Right forelimb (tissue), 1 donor: ENCODE results near the gene TMA7.
A peak's percentile ranks its signal among the peaks of the same experiment; 100 is the strongest.
"Not testable (repeated sequence)": the region's sequence is repeated elsewhere in the genome, so short reads cannot be mapped to it uniquely, and the experiment has no call there.

ENCODE experiments used
- DNase-seq: peaks from one replicate; pipeline ENCODE4 v3.0.0-alpha.2; 2018

TMA7 gene

DNA sequence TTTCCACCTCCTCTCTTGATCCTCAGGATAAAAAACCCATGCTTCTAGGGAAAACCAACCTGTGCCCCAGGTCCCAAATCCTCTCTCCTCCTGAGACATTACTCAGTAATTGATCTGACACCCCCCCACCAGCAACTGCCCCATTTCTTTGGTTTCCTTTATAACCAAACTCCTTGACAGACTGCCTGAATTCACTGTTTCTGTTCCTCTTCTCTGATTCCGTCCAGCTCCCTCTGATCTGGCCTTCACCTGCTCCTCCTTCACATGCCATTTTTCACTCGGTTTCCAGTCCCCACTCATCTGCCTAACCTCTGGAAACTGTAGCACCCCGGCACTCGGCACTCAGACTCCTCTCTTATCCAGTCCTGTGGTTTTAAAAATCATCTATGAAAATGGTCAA, 2.2 kb upstream of the TMA7 start:
- peak; percentile 30 for DNase-seq

DNA sequence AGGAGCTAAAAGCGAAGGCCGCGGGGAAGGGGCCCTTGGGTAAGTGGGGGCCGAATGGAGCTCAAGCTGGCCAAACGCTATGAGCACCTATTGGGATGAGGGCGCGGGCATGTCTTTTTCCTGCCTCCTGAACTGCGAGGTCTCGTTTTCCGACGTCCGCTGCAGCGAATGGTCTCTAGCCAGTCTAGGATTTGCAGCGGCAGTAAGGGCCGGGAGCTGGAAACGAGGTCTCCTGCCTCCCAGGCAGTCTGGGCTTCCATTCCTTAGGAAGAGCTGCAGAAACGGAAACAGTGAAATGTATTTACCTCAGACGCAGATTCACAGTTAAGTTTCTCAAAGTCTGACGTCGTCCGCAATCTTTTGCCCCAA, 517 bp downstream of the TMA7 start:
- DNase-seq = no peak

DNA sequence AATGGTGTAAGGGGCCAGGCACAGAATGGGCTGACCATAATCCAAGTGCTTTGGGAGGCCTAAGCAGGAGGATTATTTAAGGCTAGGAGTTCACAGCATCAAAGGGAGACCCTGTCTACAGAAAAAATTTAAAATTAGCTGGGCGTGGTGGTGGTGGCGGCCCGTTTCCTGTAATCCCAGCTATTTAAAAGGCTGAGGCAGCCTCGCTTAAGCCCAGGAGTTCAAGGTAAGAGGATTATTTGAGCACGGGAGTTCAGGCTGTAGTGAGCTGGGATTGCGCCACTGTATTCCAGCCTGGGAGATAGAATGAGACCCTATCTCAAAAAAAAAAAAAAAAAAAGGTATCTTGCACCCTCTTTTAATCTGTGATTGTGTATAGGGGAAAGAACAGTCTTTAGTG, 1.9 kb downstream of the TMA7 start:
- DNase-seq = no peak

DNA sequence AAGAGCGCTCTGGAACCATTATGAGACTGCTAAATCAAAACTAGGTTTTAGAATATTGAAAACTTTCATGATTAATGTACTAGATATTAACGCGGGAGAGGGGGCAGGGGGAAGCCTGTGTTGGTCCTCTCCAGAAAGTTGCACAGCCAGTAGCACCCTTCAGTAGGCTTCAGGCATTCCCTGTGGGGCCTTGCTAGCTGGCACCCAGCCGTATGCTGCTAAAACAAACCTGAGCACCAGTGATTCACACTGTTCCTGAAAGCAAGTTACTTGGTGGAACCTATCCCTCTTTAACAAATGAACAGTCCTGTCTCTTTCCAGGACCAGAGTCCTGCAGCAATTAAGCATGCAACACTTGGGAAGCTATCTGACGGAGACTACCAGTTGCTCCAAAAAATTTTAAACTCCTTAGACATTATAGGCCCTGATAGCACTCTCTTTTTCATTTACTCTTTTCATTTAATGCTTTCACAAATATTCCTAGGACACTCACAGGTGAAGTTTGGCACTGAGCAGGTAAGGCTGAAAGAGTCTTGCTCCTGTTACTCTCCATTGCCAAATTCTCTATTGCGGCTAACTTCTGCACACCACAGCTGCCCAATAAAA, 5.3 kb downstream of the TMA7 start:
- no peak for DNase-seq

DNA sequence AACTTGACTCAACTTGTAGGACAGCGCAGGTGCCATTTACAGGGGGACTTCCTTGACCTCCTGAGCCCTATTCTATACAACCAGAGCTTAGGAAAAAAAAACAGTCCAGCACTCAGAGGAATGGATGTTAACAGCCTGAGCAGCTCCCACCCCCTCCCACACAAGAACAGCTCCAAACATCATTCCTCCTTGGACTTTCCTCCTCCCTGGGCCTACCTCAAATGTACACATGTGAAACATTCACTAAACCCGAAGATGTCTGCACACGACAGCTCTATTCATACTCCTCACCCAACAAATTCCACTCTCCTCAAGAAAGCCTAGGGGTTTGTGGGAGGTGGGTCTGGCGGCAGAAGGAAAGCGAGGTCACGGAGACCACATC, 6.0 kb downstream of the TMA7 start:
- DNase-seq = no peak

DNA sequence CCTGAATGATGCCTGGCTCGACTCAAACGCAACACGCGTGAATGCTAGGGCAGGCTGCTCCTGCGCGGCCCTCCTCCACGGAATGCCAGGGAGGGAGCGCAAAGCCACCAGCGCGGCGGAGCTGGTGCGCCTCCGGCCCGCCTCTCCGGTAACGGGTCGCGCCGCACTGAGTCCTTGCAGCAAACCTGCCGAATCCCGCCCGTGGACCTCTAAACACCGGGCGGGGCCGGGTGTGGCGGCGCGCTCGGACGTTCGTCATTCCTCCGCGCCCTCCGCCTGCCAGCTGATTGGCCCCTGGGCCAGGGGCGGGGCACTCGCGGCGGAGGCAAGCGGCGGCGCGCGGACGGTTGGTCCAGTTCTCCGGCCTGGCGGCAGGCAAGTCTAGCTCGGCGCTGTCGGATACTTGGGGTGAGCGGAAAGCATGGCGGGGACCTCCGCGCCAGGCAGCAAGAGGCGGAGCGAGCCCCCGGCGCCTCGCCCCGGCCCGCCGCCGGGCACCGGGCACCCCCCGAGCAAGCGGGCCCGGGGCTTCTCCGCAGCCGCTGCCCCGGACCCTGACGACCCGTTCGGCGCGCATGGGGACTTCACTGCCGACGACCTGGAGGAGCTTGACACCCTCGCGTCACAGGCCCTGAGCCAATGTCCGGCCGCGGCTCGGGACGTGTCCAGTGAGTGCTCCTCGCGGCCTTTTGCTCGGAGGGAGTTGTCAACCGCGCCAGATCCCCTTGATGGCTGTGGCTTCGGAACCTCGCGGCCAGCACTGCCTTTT, 6.6 kb downstream of the TMA7 start, which contains the start of gene ATRIP:
Gene ATRIP, plus strand, starts transcription at position 313 of the 769 bp plus-strand sequence. Its CDS starts 109 bp downstream, at position 422.
- DNase-seq = peak; percentile 93

DNA sequence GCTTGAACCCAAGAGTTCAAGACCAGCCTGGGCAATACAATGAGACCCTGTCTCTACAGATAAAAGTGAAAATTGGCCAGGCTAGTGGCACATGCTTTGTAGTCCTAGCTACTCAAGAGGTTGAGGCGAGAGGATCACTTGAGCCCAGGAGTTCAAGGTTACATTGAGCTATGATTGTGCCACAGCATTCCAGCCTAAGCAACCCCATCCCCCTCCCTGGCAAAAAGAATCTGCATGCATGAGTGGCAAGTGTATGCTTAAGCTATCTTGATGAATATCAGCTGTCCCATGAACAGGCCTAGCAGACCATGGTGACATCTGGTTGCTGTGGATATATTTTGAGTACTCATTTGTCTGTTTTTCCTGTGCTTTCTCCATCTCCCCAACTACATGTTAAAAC, 11.2 kb downstream of the TMA7 start:
- DNase-seq = no peak

DNA sequence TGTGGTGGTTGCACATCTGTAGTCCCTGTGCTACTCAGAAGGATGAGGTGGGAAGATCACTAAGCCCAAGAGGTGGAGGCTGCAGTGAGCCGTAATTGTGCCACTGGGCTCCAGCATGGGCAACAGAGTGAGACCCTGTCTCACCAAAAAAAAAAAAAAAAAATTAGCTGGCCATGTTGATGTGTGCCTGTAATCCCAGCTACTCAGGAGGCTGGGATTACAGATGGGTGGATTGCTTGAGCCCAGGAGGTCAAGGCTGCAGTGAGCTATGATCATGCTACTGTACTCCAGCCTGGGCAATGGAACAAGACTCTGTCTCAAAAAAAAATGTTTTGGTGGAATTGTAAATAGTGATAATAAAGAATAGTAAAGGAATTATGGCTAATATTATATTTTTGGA, 16.4 kb downstream of the TMA7 start:
- no peak for DNase-seq

DNA sequence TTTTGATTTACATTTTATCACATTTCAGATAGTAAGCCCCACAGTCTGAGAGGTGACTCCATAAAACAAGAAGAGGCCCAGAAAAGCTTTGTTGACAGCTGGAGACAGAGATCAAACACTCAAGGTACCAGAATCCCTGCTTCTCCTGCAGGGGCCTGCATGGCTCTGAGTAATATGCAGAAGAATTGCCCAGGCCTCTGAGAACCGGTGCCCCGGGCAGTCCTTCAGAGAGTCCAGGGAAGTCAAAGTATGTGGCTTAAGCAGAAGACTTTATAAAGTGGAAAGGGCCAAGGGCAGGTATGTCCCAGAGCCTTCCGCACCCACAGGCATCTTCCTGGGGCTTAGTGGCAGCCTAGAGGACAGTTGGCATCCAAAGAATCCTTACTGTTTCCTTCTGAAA, 19.3 kb downstream of the TMA7 start:
- no peak for DNase-seq

DNA sequence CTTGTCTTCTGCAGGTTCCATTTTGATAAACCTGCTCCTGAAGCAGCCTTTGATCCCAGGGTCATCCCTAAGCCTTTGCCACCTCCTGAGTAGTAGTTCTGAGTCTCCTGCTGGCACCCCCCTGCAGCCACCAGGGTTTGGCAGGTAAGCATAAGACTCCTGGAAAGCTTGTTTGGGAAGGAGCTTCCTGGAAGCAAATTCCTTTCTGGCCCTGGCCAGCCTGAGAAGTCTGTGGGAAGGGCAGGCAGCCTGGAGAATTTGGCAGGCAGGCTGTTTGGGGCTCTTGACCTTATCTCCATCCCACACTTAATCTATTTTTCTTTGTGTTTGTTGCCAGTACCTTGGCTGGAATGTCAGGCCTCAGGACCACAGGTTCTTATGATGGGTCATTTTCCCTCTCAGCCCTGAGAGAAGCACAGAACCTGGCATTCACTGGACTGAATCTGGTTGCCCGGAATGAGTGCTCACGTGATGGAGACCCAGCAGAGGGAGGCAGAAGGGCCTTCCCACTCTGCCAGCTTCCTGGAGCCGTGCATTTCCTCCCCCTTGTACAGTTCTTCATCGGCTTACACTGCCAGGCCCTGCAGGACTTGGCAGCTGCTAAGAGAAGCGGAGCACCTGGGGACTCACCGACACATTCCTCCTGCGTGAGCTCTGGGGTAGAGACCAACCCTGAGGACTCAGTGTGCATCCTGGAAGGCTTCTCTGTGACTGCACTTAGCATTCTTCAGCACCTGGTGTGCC, 19.9 kb downstream of the TMA7 start:
- DNase-seq = no peak

DNA sequence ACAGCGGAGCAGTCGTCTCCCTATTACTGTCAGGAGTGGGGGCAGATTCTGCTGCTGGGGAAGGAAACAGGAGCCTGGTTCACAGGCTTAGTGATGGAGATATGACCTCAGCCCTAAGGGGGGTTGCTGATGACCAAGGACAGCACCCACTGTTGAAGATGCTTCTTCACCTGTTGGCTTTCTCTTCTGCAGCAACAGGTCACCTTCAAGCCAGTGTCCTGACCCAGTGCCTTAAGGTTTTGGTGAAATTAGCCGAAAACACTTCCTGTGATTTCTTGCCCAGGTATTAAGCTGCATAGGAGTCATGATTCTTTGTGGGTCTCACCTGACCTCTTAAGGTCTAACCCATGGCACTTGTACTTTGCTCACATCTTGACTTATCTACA, 20.5 kb downstream of the TMA7 start:
- no peak for DNase-seq

DNA sequence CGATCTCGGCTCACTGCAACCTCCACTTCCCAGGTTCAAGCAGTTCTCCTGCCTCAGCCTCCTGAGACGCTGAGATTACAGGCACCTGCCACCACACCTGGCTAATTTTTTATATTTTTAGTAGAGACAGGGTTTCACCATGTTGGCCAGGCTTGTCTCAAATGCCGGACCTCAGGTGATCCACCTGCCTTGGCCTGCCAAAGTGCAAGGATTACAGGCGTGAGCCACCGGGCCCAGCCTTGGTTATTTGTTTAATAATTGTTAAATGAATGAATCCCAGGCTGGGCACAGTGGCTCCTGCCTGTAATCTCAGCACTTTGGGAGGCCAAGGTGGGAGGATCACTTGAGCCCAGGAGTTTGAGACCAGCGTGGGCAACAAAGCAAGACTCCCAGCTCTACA, 21.7 kb downstream of the TMA7 start:
- DNase-seq = not testable (repeated sequence)

DNA sequence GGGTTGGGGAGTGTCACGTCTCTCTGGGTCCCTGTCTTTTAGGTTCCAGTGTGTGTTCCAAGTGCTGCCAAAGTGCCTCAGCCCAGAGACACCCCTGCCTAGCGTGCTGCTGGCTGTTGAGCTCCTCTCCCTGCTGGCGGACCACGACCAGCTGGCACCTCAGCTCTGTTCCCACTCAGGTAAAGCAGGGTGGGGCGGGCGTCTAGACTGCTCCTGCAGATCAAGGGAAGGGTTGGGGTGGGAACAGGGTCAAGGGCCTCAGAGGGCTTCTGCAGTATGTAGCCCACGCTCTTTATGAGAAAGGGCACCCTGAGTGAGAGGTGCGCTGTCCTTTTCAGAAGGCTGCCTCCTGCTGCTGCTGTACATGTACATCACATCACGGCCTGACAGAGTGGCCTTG, 23.6 kb downstream of the TMA7 start:
- DNase-seq = no peak

DNA sequence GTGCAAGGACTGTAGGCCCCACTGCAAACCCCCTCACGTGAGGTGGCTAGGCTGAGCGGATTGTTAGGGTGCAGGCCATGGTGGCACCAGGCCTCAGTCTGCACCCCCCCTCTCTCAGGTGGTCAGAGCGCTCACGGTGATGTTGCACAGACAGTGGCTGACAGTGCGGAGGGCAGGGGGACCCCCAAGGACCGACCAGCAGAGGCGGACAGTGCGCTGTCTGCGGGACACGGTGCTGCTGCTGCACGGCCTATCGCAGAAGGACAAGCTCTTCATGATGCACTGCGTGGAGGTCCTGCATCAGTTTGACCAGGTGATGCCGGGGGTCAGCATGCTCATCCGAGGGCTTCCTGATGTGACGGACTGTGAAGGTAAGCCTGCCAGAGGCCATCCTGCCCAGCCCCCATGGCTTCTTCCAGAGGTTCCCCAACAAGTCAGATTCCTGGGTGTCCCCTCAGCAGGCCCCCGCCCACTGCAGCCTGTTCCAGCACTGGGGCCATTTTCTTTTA, 24.7 kb downstream of the TMA7 start:
- DNase-seq = no peak

DNA sequence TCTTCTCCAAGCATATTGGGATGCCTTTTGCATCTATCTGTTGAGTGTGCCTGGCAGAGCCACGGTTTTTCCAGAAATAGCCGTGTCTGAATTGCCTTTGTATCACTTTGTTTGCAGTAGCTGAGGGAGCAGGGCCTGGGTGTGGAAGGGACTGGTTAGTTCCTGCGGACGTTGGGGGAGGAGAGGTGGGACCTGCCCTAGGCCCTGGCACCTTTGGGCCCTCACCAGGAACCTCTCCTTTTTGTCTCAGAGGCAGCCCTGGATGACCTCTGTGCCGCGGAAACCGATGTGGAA, 25.1 kb downstream of the TMA7 start:
- no peak for DNase-seq

DNA sequence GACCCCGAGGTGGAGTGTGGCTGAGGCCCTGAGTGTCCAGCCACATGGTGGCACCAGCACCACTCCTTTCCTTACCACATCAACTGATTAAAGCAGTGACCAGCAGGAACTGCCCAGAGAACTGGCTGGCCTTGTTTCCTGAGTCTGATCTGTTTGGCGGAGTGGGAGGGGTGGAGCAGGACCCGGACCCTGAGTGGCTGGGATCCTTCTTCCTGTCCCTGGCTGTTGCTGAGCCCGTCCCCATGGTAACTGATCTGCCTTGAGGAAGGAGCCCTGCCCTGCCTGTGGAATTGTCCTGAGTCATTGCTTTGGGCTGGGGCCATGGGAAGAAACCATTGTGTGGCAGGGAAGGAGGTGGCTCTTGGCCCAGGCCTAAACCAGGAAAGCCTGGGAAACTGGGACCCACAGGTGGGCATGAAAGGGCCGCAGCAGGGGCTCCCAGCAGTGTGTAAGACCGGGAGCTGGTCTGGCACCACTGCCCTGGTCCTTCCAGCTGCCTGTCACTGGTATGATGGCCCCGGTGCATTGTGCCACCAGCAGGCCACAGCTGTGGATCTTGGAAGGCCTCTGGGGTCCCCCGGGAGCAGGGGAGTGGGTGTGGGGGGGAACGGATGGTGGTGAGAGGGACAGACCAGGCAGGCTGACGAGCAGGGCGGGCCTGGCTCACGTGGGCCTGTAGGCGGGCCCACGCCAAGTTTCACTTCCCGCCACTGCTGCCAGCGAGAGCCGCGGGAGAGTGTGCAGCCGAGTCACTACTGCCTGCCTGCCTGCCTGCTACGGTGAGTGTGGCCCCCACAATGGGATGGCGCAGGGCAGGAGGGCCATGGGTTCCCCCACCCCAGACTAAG, 25.7 kb downstream of the TMA7 start:
- DNase-seq = peak; percentile 95

DNA sequence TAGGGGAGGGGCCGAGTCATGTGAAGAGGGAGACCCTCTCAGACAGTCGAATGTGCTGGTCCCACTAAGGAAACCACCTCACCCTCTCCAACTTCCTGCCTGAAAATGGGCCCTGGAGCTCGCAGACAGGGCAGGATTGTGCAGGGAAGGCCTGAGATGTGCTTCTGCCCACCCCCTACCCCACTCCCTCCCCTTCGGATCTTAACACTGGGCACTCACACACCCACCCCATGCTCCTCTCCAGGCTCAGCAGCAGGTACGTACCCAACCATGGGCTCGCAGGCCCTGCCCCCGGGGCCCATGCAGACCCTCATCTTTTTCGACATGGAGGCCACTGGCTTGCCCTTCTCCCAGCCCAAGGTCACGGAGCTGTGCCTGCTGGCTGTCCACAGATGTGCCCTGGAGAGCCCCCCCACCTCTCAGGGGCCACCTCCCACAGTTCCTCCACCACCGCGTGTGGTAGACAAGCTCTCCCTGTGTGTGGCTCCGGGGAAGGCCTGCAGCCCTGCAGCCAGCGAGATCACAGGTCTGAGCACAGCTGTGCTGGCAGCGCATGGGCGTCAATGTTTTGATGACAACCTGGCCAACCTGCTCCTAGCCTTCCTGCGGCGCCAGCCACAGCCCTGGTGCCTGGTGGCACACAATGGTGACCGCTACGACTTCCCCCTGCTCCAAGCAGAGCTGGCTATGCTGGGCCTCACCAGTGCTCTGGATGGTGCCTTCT, 26.5 kb downstream of the TMA7 start:
- DNase-seq = no peak

DNA sequence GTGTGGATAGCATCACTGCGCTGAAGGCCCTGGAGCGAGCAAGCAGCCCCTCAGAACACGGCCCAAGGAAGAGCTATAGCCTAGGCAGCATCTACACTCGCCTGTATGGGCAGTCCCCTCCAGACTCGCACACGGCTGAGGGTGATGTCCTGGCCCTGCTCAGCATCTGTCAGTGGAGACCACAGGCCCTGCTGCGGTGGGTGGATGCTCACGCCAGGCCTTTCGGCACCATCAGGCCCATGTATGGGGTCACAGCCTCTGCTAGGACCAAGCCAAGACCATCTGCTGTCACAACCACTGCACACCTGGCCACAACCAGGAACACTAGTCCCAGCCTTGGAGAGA, 27.0 kb downstream of the TMA7 start:
- no peak for DNase-seq

DNA sequence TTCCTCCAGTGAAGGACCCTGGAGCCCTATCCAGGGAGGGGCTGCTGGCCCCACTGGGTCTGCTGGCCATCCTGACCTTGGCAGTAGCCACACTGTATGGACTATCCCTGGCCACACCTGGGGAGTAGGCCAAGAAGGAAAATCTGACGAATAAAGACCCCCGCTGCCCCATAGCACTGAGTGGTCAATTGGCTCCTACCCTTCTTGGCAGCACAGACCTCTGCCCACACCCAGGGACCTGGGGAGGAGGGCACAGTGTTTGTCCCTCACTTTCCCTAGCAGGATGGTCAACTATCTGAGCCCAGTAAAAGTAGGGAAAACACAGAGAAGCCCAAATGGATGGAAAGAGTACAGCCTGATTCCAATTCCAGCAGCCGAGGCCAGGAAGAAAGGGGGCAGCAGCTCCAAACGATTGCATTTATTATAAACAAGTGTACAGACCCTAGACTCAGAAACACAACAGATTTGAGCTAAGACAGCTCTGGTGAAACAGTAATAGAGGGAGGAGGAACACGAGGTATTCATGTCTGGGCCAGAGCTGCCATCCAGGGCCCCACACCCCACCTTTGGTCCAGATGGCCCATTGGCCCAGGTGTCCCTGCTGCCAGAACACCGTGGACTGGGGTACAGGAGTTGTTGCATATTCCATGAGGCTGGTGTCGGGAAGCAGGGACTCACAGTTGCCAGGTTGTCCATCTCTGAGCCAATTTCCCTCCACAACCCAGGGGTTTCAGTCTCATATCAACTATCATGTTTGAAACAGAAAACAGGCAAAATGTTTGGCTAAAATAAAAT, 27.6 kb downstream of the TMA7 start:
- no peak for DNase-seq

DNA sequence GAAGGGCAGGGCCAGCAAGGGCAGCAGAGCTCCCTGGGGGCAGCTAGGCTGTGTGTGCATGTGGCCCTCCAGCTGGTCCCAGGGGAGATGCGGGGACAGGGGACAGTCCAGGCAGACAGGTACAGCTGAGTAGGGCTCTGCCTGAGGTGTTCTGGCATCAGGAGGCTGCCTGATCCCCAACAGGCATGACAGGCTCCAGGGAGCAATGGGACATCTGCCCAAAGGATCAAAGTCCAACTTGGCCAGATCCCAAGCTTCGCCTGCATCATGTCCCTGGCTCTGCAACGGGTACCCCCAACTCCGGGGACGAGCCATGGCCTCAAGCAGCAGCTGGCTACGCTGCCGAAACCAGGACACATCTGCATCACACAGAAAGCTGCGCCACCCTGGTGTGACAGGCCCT, 28.3 kb downstream of the TMA7 start:
- no peak for DNase-seq

DNA sequence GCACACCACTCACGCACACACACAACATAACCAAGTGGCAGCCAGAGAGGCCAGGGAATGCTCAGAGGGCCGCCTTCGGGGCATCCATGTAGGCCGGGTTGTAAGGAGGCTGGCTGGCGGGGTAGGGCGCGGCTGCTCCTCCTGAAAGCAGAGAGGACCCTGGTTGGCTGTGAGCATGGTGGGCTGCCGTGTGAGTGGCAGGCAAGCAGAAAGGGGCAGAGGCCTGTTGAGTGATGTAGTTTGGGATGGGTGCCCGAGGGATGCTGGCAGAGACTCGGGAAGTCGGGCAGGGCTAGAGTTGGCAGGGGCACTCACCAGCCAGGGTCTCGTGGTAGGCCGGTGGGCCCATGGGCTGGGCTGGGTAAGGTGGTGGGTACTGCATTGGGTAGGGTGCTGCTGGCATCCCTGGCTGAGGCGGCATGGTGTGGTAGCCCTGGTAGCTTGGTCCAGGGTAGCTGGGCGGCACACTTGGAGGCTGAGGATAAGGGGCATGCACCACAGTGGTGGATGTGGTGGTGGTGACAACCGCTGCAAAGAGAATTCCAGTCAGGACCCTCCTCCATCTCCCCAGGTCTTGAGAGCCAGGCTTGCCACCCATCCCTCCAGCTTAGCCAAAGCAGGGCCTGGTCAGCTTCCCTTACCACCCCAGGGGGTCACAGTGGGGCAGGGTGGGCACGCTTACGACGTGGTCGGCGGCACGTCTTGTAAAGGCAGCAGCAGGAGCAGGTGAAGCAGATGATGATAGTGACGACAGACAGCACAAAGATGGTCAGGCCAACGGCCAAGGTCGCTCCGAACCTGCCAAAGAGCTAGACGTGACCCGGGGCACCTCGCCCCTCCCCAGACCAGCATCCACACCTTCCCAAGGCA, 29.2 kb downstream of the TMA7 start:
- DNase-seq = no peak
